Prostate gland (tissue), 2 donors: ENCODE measurements around the gene MAN2C1. TPM values are rescaled to one million over a fixed set of nuclear protein-coding genes. Genes with fewer than 3 reads are reported as not detected.

Experiments used
- DNase-seq: peaks from one replicate; pipeline ENCODE4 v3.0.0-alpha.2; 2019; ENCODE audit warnings: low spot score
- H3K27ac ChIP-seq, 2 donors: fragments of 200-600 bp; sonication (generic); 2 replicates each; pipeline ENCODE4 v1.5.1; 2017 to 2019
- H3K27me3 ChIP-seq: fragments of 200-600 bp; sonication (generic); replicated peaks from 2 replicates; pipeline ENCODE4 v1.5.1; 2019; ENCODE audit not compliant: insufficient read depth
- H3K36me3 ChIP-seq, 2 donors: fragments of 200-600 bp; sonication (generic); 1 replicate in 1 of 2; 2 replicates in 1 of 2; pipeline versions ENCODE4 v1.5.1 to v1.8.1; 2017 to 2019
- H3K4me1 ChIP-seq: fragments of 200-600 bp; sonication (generic); replicated peaks from 2 replicates; pipeline ENCODE4 v1.5.1; 2019
- H3K4me3 ChIP-seq, 2 donors: fragments of 200-600 bp; sonication (generic); 2 replicates each; pipeline ENCODE4 v1.5.1; 2017 to 2019
- H3K9me3 ChIP-seq: fragments of 200-600 bp; sonication (generic); 2 replicates; pipeline ENCODE4 v1.5.1; 2017
- POLR2A ChIP-seq: fragments of 450-650 bp; IDR thresholded peaks from one replicate; pipeline ENCODE4 v1.6.1; 2016; ENCODE audit warnings: antibody characterized with exemption, mild to moderate bottlenecking
- POLR2AphosphoS5 ChIP-seq: sonication (generic); formaldehyde crosslinking; IDR thresholded peaks from one replicate; pipeline ENCODE4 v1.6.1; 2017; ENCODE audit warnings: antibody characterized with exemption
- WGBS: methylation state at CpG from one replicate; pipeline ENCODE4 v1.1.5; 2018; 5-methylcytosine and 5-hydroxymethylcytosine counted together
- intact Hi-C: fragments of 100-400 bp; cut with DNase I; formaldehyde crosslinking; loops from one replicate; pipeline ENCODE4 v1.14.2; 2022
- total RNA-seq, 2 donors: library from RNA; depleted of rRNA; stranded (reverse); fragments of >200 nt; gene quantifications; one replicate each; pipeline ENCODE4 v1.1.0, GENCODE V29; 2016
- TF ChIP-seq, protein P1 (sequence below), 4 experiments: fragments of 200-600 bp in 2 of 4; fragments of 450-650 bp in 2 of 4; sonication (generic) in 2 of 4; IDR thresholded peaks; 1 replicate in 3 of 4; 2 replicates in 1 of 4; pipeline ENCODE4 v1.5.1; 2016 to 2019; ENCODE audit warnings: antibody characterized with exemption in 4 of 4, mild to moderate bottlenecking in 2 of 4, moderate library complexity in 2 of 4

The MAN2C1 gene
- total RNA-seq, 2 donors from 2014 or later = 184 to 238 TPM

DNA sequence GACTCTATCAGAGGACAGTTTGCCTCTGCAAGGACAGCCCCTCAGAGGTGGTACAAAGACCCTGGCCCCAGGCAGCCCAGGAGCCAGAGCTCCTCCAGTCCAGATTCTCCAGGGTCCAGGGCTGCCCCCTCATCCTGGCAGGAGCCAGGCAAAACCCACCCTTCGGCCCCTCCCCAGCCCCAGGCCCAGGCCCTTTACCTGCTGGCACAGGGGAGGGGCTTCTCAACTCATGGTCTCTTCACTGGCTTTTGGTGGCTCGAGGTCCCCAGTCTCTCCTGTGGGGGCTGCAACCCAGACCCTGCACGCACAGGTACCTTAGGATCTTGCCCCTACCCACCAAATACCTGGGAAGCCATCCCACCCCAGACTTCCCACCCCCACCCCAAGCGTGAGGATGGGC, 13.0 kb downstream of the MAN2C1 start:
- TF ChIP-seq POLR2A (no peak), POLR2AphosphoS5 (no peak)
- TF ChIP-seq, protein P1, sequence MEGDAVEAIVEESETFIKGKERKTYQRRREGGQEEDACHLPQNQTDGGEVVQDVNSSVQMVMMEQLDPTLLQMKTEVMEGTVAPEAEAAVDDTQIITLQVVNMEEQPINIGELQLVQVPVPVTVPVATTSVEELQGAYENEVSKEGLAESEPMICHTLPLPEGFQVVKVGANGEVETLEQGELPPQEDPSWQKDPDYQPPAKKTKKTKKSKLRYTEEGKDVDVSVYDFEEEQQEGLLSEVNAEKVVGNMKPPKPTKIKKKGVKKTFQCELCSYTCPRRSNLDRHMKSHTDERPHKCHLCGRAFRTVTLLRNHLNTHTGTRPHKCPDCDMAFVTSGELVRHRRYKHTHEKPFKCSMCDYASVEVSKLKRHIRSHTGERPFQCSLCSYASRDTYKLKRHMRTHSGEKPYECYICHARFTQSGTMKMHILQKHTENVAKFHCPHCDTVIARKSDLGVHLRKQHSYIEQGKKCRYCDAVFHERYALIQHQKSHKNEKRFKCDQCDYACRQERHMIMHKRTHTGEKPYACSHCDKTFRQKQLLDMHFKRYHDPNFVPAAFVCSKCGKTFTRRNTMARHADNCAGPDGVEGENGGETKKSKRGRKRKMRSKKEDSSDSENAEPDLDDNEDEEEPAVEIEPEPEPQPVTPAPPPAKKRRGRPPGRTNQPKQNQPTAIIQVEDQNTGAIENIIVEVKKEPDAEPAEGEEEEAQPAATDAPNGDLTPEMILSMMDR (IDR thresholded peaks at IDR 0.05) = no peak
- Histone ChIP-seq H3K27me3 (no peaks in the 10 kb centered on the region), H3K27ac (no peak overlapping the region), H3K4me3 (no peak overlapping the region), H3K4me1 (no peaks in the 10 kb centered on the region), H3K36me3 (peaks cover 0 to 10% of the 10 kb centered on the region in 2 donors), H3K9me3 (no peaks in the 10 kb centered on the region)
- no peak for DNase-seq
- intact Hi-C loops = no loop called here
- WGBS = 92% methylated on average over 4 of the region's 4 CpGs

DNA sequence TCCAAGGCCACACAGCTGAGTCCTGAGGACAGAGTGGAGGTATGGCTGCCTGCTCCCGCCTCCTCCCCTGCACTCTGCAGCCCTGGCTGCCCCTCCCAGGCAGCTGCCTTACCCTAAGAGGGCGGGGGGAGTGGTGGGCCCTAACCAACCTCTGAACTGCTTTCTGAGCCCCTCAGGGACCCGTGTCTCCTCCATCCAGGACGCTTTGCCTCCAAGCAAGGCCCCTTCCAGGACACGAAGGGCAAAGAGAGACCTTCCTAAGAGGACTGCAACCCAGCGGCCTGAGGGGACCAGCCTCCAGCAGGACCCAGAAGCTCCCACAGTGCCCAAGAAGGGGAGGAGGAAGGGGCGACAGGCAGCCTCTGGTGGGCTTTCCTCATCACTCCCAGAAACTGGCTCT, 14.0 kb downstream of the MAN2C1 start:
- H3K36me3 ChIP-seq = peaks cover 0 to 7% of the 10 kb centered on the region in 2 donors
- 77% methylated on average over 7 of the region's 7 CpGs for WGBS

DNA sequence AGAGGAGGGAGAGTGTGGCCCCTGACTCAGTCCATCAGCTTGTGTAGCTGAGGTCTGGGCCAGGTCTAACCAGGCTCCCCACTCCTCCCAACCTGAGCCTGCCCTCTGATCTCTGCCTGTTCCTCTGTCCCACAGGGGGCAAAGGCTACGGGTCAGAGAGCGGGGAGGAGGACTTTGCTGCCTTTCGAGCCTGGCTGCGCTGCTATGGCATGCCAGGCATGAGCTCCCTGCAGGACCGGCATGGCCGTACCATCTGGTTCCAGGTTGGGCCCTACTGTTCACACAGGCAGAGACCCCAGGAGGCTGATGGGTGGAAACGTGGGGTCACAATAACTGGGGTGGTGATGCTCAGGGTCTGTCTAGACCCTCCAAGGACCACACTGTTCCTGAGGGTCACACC, 14.8 kb downstream of the MAN2C1 start:
- no peak for DNase-seq
- Histone ChIP-seq H3K9me3 (no peaks in the 10 kb centered on the region), H3K27ac (no peak overlapping the region), H3K27me3 (no peaks in the 10 kb centered on the region), H3K36me3 (no peaks in the 10 kb centered on the region), H3K4me1 (no peaks in the 10 kb centered on the region), H3K4me3 (no peak overlapping the region)
- WGBS = 86% methylated on average over 7 of the region's 7 CpGs
- intact Hi-C loops = no loop called here
- TF ChIP-seq POLR2A (no peak), POLR2AphosphoS5 (no peak)
- TF ChIP-seq, protein P1 (IDR thresholded peaks at IDR 0.05) = no peak

More for the DNA sequence above, 14.0 kb downstream of the MAN2C1 start:
- Histone ChIP-seq H3K27ac (no peak overlapping the region), H3K4me1 (no peaks in the 10 kb centered on the region), H3K27me3 (no peaks in the 10 kb centered on the region), H3K9me3 (no peaks in the 10 kb centered on the region), H3K4me3 (no peak overlapping the region)
- no peak for DNase-seq
- intact Hi-C loops = no loop called here
- no peak for TF ChIP-seq POLR2A
- TF ChIP-seq, protein P1 (IDR thresholded peaks at IDR 0.05) = no peak
- no peak for TF ChIP-seq POLR2AphosphoS5

DNA sequence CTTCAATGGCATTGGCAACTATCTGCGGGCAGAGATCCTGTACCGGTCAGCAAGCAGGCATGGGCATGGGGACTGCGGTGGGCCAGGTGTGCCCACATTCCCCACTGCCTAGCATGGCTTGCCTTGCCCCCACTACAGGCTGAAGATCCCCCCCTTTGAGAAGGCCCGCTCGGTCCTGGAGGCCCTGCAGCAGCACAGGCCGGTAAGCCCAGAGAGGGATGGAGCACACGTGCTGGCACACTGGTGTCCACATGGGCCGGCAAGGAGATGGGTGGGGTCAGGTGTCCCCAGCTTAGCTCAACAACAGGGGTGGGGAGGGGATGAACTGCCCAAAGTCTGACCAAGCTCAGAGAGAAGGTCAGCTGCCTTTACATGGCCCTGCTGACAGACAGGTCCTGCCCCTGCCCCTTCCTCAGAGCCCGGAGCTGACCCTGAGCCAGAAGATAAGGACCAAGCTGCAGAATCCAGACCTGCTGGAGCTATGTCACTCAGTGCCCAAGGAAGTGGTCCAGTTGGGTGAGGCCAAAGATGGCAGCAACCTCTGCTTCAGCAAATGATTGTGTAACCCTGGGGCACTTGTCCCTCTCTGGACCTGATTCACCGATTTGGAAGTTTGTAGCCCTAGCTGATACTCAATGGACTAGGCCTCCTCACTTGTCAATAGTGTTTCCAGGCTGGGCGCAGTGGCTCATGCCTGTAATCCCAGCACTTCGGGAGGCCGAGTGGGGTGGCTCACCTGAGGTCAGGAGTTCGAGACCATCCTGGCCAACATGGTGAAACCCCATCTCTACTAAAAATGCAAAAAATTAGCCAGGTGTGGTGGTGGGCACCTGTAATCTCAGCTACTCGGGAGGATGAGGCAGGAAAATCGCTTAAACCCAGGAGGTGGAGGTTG, 16.0 kb downstream of the MAN2C1 start:
- no peak overlapping the region for H3K27ac ChIP-seq
- WGBS = 90% methylated on average over 16 of the region's 16 CpGs
- no peak for TF ChIP-seq POLR2AphosphoS5
- TF ChIP-seq POLR2A = no peak
- TF ChIP-seq, protein P1 (IDR thresholded peaks at IDR 0.05) = no peak

More for the DNA sequence above, 16.0 kb downstream of the MAN2C1 start:
- no peak for DNase-seq
- H3K36me3 ChIP-seq = no peaks in the 10 kb centered on the region
- H3K9me3 ChIP-seq = no peaks in the 10 kb centered on the region
- H3K4me1 ChIP-seq = no peaks in the 10 kb centered on the region
- no peak overlapping the region for H3K4me3 ChIP-seq
- H3K27me3 ChIP-seq = no peaks in the 10 kb centered on the region
- intact Hi-C loops = no loop called here
